Activated T-cell treated with anti-CD3 and anti-CD28 coated beads, Interleukin-2, amount 50 U/mL, for 24 hours (primary cell): ENCODE data around the gene HTRA2.

Source experiments
- DNase-seq: peaks from one replicate; pipeline ENCODE4 v3.0.0-alpha.2; 2020
- H3K27ac Mint-ChIP-seq: 2 replicates; pipeline ENCODE4 v1.8.0; 2020; ENCODE audit warnings: mild to moderate bottlenecking, mixed read lengths
- H3K27me3 Mint-ChIP-seq: 2 replicates; pipeline ENCODE4 v1.8.0; 2020; ENCODE audit warnings: mixed read lengths
- H3K36me3 Mint-ChIP-seq: 2 replicates; pipeline ENCODE4 v1.8.0; 2020; ENCODE audit warnings: low read depth, mixed read lengths
- H3K4me1 Mint-ChIP-seq: 2 replicates; pipeline ENCODE4 v1.8.0; 2020; ENCODE audit warnings: low read depth, mixed read lengths
- H3K4me3 Mint-ChIP-seq: 2 replicates; pipeline ENCODE4 v1.8.0; 2020; ENCODE audit warnings: mild to moderate bottlenecking, moderate library complexity, mixed read lengths
- H3K9me3 Mint-ChIP-seq: 2 replicates; pipeline ENCODE4 v1.8.0; 2020; ENCODE audit warnings: mixed read lengths

Gene HTRA2

DNA sequence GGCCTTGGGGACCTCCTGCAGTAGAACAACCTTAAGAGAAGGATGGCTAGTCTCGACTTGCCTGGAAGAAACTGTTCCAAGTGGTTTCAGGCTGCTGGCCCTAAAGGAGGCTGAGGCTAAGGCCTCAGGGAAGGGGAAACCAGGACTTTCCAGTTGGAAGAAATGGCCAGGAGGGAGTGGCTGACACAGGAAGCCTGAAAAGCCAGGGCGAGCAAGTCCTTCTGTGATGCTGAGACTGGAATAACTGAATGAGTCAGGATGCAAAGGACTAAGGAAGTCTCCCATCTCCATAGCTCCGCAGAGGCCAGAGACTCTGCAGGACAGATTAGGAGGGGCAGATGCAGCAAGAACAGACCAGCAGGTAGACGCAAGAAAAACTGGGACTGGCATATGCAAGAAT is 7.4 kb downstream of the HTRA2 start:
- Mint-ChIP-seq H3K9me3 (no peaks in the 10 kb centered on the region), H3K4me1 (peaks cover 2% of the 10 kb centered on the region)
- no peak for DNase-seq

DNA sequence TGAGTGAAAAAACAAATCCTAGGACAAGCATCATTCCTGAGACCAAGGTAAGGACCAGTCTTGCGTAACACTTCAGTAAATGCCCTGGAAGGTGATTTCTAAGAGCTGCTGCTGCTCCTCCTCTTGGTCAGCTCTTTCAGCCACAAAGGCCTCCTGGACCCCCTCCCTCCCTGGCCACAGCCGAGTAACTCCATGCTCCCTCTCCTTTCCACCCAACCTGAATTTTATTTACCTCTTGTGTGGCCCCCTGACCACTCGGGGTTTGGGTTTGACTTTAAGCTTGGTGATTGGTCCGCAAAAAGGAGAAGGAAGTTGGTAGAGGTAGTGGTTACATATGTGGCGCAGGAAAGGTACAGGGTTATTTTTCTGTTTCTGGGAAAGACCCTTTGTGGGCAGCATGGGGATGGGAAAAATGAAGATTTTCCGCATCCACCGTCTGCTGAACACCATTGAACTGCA is 9.2 kb downstream of the HTRA2 start:
- no peak overlapping the region for H3K27ac Mint-ChIP-seq
- no peak for DNase-seq
- no peak overlapping the region for H3K4me3 Mint-ChIP-seq
- peaks cover 2% of the 10 kb centered on the region for H3K36me3 Mint-ChIP-seq
- H3K27me3 Mint-ChIP-seq: peaks cover 29% of the 10 kb centered on the region
- no peaks in the 10 kb centered on the region for H3K9me3 Mint-ChIP-seq
- no peaks in the 10 kb centered on the region for H3K4me1 Mint-ChIP-seq

More for the DNA sequence above, 7.4 kb downstream of the HTRA2 start:
- Mint-ChIP-seq H3K27me3 (peaks cover 25% of the 10 kb centered on the region), H3K27ac (no peak overlapping the region), H3K4me3 (no peak overlapping the region), H3K36me3 (peaks cover 18% of the 10 kb centered on the region)

DNA sequence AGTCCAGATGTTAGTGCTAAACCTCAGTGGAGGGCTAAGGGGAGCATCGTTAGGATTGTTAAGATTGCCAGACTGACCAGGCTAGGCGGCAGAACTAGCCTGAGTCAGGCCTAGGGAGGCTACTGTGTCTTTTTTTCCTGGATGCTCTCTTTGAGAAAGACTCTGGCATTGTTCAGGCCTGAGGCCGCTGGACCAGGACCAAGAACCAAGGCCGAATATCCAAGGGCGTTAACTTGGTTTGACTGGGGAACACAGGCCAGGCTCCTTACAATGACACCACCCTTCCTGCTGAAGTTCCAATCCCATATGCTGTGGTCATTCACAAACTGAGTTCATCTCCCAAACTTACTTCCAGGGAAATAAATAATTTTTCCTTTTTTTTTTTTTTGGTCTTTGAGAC is 10.6 kb downstream of the HTRA2 start:
- Mint-ChIP-seq H3K27ac (no peak overlapping the region), H3K4me1 (no peaks in the 10 kb centered on the region), H3K9me3 (no peaks in the 10 kb centered on the region), H3K4me3 (no peak overlapping the region), H3K27me3 (peaks cover 29% of the 10 kb centered on the region), H3K36me3 (no peaks in the 10 kb centered on the region)
- no peak for DNase-seq

DNA sequence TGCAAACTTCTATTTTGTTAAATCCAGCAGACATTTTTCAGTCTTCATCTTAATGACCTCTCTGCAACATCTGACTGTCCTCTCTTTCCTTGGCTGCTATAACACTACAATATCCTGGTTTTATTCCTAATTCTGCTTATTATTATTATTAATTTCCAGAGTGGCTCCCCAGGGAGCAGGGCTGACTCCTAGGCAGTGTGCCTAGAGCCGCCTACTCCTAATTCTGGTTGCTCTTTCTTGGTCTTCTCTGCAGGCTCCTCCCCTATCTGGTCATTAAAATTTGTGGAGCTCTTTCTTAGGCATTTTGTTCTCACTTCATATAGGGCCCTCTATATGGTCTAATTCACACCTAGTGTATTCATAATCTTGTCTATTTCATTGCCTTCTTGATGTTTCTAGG is 13.2 kb downstream of the HTRA2 start:
- Mint-ChIP-seq H3K4me3 (no peak overlapping the region), H3K27me3 (peaks cover 37% of the 10 kb centered on the region), H3K27ac (no peak overlapping the region), H3K9me3 (no peaks in the 10 kb centered on the region), H3K36me3 (no peaks in the 10 kb centered on the region), H3K4me1 (no peaks in the 10 kb centered on the region)
- DNase-seq: no peak

DNA sequence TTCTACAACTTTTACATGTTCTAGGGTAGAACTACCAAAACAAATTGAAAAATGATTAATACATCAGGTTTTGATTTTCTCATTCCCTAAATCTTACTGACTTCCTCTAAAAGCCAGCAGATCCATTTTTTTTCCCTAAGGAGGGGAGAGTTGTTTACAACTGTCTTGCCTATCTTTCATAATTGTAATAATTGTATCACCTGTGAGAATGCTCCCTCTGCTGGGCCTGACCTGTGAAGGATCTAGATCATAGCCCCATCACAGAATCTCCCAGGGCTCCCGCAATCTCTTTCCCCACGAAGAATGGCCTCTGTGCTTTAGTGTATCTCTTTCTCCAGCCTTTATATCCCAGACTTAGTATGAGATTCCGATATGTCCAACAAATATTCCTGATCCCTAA is 14.9 kb downstream of the HTRA2 start:
- Mint-ChIP-seq H3K4me3 (no peak overlapping the region), H3K9me3 (no peaks in the 10 kb centered on the region), H3K27ac (no peak overlapping the region), H3K36me3 (no peaks in the 10 kb centered on the region), H3K27me3 (peaks cover 34% of the 10 kb centered on the region), H3K4me1 (peaks cover 7% of the 10 kb centered on the region)
- DNase-seq: no peak

DNA sequence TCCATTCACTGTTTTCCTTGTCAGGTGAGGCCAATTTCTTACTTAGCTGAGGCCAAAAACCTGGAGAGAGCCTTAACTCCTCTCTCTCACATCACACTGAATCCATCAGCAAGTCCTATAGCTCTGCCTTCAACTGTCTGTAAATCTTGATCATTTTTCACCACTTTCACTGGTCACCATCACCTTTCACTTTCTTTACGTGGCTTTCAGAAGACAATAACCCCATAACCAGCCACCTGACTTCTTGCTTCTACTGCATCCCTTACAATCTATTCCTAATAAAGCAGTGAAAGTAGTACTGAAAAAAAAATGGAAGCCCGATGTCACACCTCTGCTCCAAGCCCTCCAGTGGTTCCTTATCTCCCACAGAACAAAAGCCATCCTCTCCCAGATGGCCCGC is 16.3 kb downstream of the HTRA2 start:
- Mint-ChIP-seq H3K27ac (no peak overlapping the region), H3K36me3 (no peaks in the 10 kb centered on the region), H3K9me3 (no peaks in the 10 kb centered on the region), H3K27me3 (peaks cover 42% of the 10 kb centered on the region), H3K4me1 (peaks cover 8% of the 10 kb centered on the region), H3K4me3 (no peak overlapping the region)
- no peak for DNase-seq

DNA sequence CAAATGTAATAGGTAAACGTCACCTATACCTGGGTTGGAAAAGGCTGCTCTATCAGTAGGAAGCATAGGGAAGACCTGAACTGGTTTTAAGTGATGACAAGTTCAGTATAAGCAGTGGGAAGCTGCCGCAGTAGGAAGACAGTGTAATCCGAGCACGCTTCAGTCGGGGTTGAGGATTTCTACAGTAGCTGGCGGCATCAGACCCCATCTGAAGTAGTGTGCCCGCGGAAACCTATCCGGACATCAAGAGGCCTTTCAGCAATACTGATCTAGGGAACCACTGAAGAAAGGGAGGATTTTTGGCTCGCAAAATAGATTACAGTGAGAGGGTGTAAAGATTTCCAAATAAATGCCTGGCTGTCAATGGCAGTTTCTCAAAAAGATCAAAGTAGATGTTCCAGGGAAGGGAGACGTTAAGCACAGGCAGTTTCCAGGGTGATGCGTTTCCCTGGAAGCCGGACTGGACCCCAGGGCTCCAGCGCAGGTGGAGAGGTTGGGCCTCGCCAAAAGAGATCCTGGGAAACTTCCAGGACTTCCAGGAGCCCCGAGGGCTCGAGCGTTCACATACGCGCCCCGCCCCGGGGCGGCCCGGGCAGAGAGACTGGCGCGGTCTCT is 18.7 kb downstream of the HTRA2 start:
- H3K27me3 Mint-ChIP-seq: peaks cover 48% of the 10 kb centered on the region
- no peaks in the 10 kb centered on the region for H3K9me3 Mint-ChIP-seq
- H3K4me3 Mint-ChIP-seq: peak overlapping the region; percentile 66
- H3K36me3 Mint-ChIP-seq: no peaks in the 10 kb centered on the region
- H3K27ac Mint-ChIP-seq: no peak overlapping the region
- DNase-seq: no peak
- H3K4me1 Mint-ChIP-seq: peaks cover 12% of the 10 kb centered on the region

DNA sequence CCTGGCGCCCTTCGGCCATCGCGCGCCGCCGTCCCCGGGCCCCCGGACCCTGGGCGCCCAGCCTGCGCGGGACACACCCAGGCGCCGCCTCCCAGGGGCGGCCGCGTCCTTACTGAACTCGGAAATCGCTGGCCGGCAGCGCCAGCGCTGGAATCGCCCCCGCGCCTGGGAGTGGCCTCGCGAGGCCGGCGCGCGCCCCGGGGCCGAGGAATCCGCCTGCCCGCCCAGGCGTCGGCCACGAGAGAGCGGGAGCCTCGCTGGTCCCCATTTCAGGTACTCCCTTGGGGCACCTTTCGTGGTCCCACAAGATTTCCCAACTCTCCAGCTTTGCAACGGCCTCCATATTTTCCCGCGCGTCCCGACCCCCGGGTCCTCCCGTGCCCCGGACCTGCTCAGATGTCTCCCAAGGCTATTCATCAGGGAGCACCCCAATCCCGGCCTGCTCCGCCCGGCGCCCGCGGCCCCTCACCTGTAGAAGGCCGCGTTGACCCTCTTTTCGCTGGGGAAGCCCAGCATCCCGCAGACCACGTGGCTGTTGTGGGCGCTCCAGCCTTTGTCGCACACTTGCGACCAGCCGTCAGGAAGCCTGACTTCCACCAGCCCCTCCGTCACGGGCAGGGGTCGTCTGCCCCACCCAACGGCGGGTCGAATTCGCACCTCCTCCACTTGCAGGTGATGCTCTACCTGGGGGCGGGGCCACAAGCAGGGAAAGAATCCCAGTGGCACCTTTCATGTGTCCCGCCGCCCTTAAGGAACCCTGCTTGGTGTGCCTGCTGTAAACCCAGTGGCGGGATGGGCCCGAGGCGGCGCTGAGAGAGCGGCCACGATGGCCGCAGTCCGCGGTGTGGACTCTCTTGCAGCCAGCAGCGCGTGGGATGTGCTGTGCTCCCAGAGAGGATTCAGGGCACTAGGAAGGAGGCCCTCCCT is 19.4 kb downstream of the HTRA2 start:
- Mint-ChIP-seq H3K9me3 (no peaks in the 10 kb centered on the region), H3K27ac (no peak overlapping the region), H3K36me3 (no peaks in the 10 kb centered on the region), H3K4me1 (peaks cover 13% of the 10 kb centered on the region), H3K4me3 (peak overlapping the region; percentile 67), H3K27me3 (peaks cover 48% of the 10 kb centered on the region)
- DNase-seq: peak; percentile 50

DNA sequence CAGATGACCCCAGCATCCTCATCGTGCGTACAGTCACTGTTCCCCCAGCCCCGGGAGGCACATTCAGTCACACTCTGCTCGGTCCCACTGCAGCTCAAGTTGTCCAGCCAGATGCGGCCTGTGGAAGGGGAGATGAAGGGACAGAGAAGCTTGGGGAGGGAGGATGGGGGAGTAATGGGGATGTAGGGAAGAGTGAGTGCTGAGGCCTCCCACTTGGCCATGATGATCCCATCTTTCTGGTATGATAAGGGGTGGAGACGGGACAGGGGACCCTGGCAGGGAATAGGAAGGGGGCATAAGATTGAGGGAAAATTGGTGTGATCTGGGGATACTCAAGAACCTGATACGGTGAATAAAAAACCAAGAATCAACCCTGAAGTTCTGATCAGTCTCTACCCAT is 20.5 kb downstream of the HTRA2 start:
- peaks cover 7% of the 10 kb centered on the region for H3K36me3 Mint-ChIP-seq
- no peak overlapping the region for H3K4me3 Mint-ChIP-seq
- H3K4me1 Mint-ChIP-seq: peaks cover 14% of the 10 kb centered on the region
- no peak for DNase-seq
- peaks cover 48% of the 10 kb centered on the region for H3K27me3 Mint-ChIP-seq
- H3K27ac Mint-ChIP-seq: no peak overlapping the region
- no peaks in the 10 kb centered on the region for H3K9me3 Mint-ChIP-seq

DNA sequence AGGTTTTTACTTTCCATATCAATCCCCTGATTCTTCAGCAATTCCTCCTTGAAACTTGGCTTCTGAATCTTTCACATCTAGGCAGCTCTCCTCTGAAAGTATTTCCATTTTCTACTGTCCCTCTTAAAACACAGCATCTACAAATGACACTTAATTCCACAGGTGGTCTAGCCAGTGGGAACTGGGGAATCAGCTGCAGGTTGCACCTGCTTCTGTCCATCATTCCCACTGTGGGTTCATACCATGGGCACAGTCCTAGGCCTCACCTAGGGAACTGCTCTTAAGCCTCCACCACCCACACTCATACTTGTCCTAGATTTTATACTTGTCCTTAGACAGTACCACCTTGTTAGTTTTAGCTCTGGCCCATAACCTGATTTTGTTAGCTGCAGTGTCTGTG is 21.8 kb downstream of the HTRA2 start:
- Mint-ChIP-seq H3K4me1 (peaks cover 22% of the 10 kb centered on the region), H3K36me3 (peaks cover 16% of the 10 kb centered on the region), H3K9me3 (no peaks in the 10 kb centered on the region), H3K27me3 (peaks cover 45% of the 10 kb centered on the region), H3K4me3 (no peak overlapping the region), H3K27ac (no peak overlapping the region)
- DNase-seq: no peak

DNA sequence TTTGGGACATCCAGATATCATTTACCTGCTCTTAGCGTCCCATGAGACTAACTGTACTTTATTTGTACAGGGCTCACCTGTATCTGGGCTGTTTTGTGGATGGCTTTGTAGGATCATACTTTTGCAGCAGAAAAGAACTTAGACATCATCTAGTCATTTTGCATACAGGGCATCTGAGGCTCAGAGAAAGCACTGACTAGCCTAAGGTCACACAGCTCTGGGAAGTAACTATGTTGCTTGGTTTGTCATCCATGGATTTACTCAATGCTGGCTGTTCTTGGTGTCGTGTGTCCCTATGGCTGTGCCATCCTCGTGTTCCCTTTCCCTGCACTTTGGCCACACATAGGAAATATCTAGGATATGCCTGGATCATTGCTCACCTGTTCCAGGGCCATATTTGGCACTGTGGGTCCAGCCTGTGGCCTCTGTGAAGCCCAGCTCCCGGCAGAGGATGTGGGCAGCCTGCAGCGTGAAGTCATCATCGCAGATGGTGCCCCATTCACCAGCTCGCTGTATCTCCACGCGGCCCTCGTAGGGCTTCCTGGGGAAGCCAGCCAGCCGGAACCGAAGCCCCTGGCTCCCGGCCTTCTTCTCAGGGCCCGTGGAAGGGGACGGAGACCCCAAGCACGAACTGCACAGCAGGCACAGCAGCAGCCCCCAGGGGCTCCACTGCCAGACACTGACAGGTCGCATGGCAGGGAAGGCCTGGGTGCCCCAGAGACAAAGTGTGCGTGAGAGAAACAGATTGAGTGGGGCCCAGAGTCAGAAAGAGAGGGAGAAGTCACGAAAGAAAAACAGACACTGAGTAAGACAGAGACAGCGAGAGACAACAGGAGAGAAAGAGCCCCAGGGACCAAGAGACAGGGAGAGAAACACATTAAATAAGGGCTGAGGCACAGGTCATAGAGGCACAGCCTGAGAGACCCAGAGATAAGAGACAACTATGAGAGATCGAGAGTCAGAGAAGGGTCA is 22.5 kb downstream of the HTRA2 start:
- peak overlapping the region; percentile 1 for H3K27ac Mint-ChIP-seq
- DNase-seq: no peak
- H3K4me3 Mint-ChIP-seq: no peak overlapping the region
- peaks cover 43% of the 10 kb centered on the region for H3K27me3 Mint-ChIP-seq
- no peaks in the 10 kb centered on the region for H3K9me3 Mint-ChIP-seq
- H3K4me1 Mint-ChIP-seq: peaks cover 22% of the 10 kb centered on the region
- peaks cover 22% of the 10 kb centered on the region for H3K36me3 Mint-ChIP-seq

DNA sequence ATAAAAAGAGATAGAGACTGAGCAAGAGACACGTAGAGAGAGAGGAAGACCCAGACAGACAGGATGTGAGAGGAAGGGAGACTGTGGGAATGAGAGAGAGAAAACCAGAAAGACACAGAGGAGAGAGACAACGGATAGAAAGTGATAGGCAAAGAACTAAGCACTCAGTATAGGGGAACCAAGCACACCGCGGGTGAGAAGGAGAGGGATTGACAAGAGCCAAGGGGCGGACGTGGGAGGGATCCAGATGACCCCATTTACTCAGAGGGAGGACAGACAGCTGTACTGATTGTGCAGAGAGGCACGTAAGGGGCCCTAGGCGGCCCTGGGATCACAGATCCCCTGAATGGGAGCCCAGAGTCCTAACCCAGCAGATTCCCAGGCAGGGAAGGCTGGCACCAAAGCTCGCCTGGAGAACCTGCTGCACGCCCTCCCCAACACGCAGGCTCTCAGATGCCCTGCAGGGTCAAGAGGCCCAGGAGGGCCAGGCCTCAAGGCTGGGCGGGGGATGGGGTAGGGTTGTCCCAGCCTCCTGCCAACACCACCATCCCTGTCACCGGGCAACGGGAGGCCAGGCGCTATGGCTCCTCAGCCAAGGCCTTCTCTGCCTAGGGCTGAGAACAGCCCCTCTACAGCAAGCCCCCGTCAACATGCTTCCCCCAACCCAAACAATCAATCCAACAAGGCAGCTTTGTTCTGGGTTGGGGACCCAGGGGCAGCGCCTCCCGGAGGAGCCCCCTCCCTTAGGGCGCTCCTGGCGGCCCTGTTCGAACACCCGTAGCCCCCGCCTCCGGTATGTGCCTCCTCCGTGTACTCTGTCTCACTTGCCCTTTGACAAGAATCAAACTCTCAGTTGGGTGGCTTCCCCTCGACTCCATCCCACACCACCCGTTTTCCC is 23.4 kb downstream of the HTRA2 start:
- H3K27ac Mint-ChIP-seq: peak overlapping the region; percentile 30
- no peaks in the 10 kb centered on the region for H3K9me3 Mint-ChIP-seq

DNA sequence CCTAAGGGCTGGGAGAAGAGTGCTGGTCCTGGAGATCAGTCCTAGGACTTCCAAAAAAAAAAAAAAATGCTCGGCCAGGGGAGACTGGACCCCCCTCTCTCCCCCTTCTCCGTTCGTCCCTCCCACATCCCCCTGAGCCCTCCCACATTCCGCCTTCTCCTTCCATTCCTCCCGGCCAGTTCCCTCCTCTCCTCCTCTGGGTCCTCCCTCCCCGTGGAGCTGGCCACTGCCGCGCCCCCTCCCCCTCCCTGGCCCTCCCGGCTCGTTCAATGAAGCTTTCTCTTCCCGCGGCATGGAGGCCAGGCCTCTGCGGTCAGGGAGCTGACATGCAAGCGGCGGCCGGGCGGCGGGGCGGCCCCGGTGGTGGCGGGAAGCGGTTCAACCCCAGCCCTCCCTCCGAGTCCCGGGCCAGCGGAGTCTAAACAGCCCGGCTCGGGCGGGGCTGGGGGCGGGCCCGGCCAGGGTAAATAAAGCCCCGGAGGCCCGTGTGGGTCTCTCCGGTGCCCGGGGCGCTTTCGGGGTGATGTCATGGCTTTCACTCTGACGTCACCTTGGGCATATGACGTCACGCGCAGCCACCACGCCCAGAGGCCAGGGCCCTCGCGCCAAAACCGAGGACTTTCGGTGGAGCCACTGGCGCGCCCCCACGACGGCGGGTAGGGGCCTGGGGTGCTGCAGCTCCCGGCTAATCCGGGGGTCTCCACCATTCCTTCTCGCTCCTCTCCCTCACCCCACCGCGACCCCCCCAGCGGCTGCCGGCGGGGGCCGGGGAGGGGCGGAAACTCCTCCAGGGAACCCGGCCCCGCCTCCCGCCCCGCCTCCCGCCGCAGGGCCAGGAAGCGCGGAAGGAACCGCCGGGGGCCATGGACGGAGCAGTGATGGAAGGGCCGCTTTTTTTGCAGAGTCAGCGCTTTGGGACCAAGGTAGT is 24.4 kb downstream of the HTRA2 start, which contains the start of the genes DOK1 and LOXL3:
Gene DOK1 (plus strand): TSS at position 829 of the 928 bp plus-strand sequence. CDS start 35 bp downstream, at position 864.
Gene LOXL3 (minus strand): TSS at position 51 of the 928 bp plus-strand sequence. CDS start 1,308 bp downstream, outside the sequence.
- H3K4me3 Mint-ChIP-seq: peak within 1 kb of the TSS; percentile 92
- H3K9me3 Mint-ChIP-seq: no peaks in the 10 kb centered on the region
- H3K4me1 Mint-ChIP-seq: peaks cover 17% of the 10 kb centered on the region
- peaks cover 26% of the 10 kb centered on the region for H3K36me3 Mint-ChIP-seq
- peak within 1 kb of the TSS; percentile 92 for H3K27ac Mint-ChIP-seq
- DNase-seq: peak; percentile 93
- H3K27me3 Mint-ChIP-seq: peaks cover 28% of the 10 kb centered on the region

More for the DNA sequence above, 23.4 kb downstream of the HTRA2 start:
- DNase-seq: no peak
- H3K36me3 Mint-ChIP-seq: peaks cover 26% of the 10 kb centered on the region
- H3K4me3 Mint-ChIP-seq: peak overlapping the region; percentile 92
- H3K27me3 Mint-ChIP-seq: peaks cover 35% of the 10 kb centered on the region
- H3K4me1 Mint-ChIP-seq: peaks cover 21% of the 10 kb centered on the region
